A549 (cell line): ENCODE data around the gene RPL41. TPM values are rescaled to one million over a fixed set of nuclear protein-coding genes. Genes with fewer than 3 reads are reported as not detected.

Experiments
- ATAC-seq, 2 experiments: fragments of 200-7000 bp in 1 of 2; fragments of >200 bp in 1 of 2; cut with Nextera tagmentation in 1 of 2; cut with Tn5 transposase in 1 of 2; 3 replicates each; pipeline versions ENCODE4 v1.8.0 to v1.9.1; 2018 to 2020; ENCODE audit warnings: mild to moderate bottlenecking in 1 of 2, moderate library complexity in 1 of 2
- CTCF ChIA-PET: fragments of 300-600 bp; sonication (Branson Sonifier 250); formaldehyde crosslinking; extraction: SDS; loops from one replicate; lab custom pipeline; 2021; ENCODE audit warnings: antibody characterized with exemption, inconsistent platforms; lab: Yijun Ruan, JAX
- POLR2A ChIA-PET: fragments of 350-600 bp; formaldehyde crosslinking; extraction: SDS; loops from one replicate; lab custom pipeline; 2021; ENCODE audit warnings: antibody characterized with exemption, inconsistent platforms; lab: Yijun Ruan, JAX
- DNase-seq, 2 experiments: peaks; one replicate each; pipeline versions ENCODE4 v3.0.0 to v3.0.0-alpha.2; 2011 to 2016; ENCODE audit warnings: low read depth in 1 of 2, low spot score in 1 of 2
- FAIRE-seq: peaks from 2 replicates; lab custom pipeline; 2011; peaks lifted over from hg19 to GRCh38; lab: Jason Lieb, UNC
- H3K27ac ChIP-seq, 2 experiments: fragments of >200 bp; sonication (Bioruptor Twin); formaldehyde crosslinking; 3 replicates each; pipeline ENCODE4 v1.5.1; 2016 to 2017
- H3K4me1 ChIP-seq: fragments of >200 bp; sonication (Bioruptor Twin); formaldehyde crosslinking; 3 replicates; pipeline ENCODE4 v1.6.1; 2016
- H3K4me2 ChIP-seq: fragments of >200 bp; sonication (Bioruptor Twin); formaldehyde crosslinking; 3 replicates; pipeline ENCODE4 v1.6.1; 2016
- H3K4me3 ChIP-seq: fragments of >200 bp; sonication (Bioruptor Twin); formaldehyde crosslinking; 3 replicates; pipeline ENCODE4 v1.5.1; 2016
- H3K9me3 ChIP-seq: fragments of >200 bp; sonication (Bioruptor Twin); formaldehyde crosslinking; 3 replicates; pipeline ENCODE4 v1.6.1; 2016
- CBX8 ChIP-seq: fragments of 200-600 bp; sonication (generic); IDR thresholded peaks from 2 replicates; pipeline ENCODE4 v1.6.1; 2016
- FOXS1 ChIP-seq: fragments of 250-450 bp; sonication (Bioruptor Pico); IDR thresholded peaks from 2 replicates; pipeline ENCODE4 v1.5.0; 2020; ENCODE audit warnings: mild to moderate bottlenecking, moderate library complexity
- JUNB ChIP-seq: fragments of >200 bp; sonication (Bioruptor Twin); formaldehyde crosslinking; IDR thresholded peaks from 2 replicates; pipeline ENCODE4 v1.6.1; 2016
- KDM1A ChIP-seq: fragments of 200-600 bp; sonication (generic); IDR thresholded peaks from 2 replicates; pipeline ENCODE4 v1.6.1; 2016; ENCODE audit warnings: low read depth, mild to moderate bottlenecking
- MAZ ChIP-seq: fragments of 150-350 bp; IDR thresholded peaks from 2 replicates; pipeline ENCODE4 v1.6.1; 2014; ENCODE audit warnings: antibody characterized with exemption, low read depth, low read length, borderline replicate concordance
- NPAS2 ChIP-seq: fragments of 250-450 bp; sonication (Bioruptor Pico); IDR thresholded peaks from 2 replicates; pipeline ENCODE4 v1.8.0; 2022; ENCODE audit warnings: mild to moderate bottlenecking, moderate library complexity, borderline replicate concordance
- POLR2AphosphoS2 ChIP-seq: conservative IDR thresholded peaks from 2 replicates; pipeline ENCODE4 v1.6.1; 2012; ENCODE audit warnings: low read length, improper control_type of control experiment, inconsistent platforms
- RARB ChIP-seq: fragments of 250-450 bp; sonication (Bioruptor Pico); IDR thresholded peaks from 2 replicates; pipeline ENCODE4 v1.8.0; 2021; ENCODE audit warnings: mild to moderate bottlenecking, moderate library complexity
- SREBF2 ChIP-seq: fragments of 450-650 bp; IDR thresholded peaks from 2 replicates; pipeline ENCODE4 v1.6.1; 2014; ENCODE audit warnings: mild to moderate bottlenecking, moderate library complexity
- TFCP2L1 ChIP-seq: fragments of 250-450 bp; sonication (Bioruptor Pico); IDR thresholded peaks from 2 replicates; pipeline ENCODE4 v1.5.0; 2021; ENCODE audit warnings: mild to moderate bottlenecking
- WGBS: methylation state at CpG from one replicate; pipeline ENCODE4 v1.1.6; 2017; ENCODE audit errors: missing lambda C conversion rate; 5-methylcytosine and 5-hydroxymethylcytosine counted together
- polyA plus RNA-seq, 4 experiments: library from polyadenylated mRNA; depleted of rRNA in 3 of 4; stranded (reverse); fragments of >200 nt; fragmentation: RNase III in 1 of 4; extraction: RNeasy Plus Mini Kit Qiagen cat#74134 plus additional on column Dnase treatment in 1 of 4; gene quantifications; 2 replicates in 3 of 4; 3 replicates in 1 of 4; pipeline ENCODE4 v1.2.3, GENCODE V29; 2011 to 2017
- TF ChIP-seq, protein P1 (sequence below): fragments of >200 bp; sonication (Bioruptor Twin); formaldehyde crosslinking; IDR thresholded peaks from 3 replicates; pipeline ENCODE4 v1.5.1; 2016
- TF ChIP-seq, protein P2 (sequence below): fragments of 200-600 bp; sonication (generic); IDR thresholded peaks from 2 replicates; pipeline ENCODE4 v1.6.1; 2016; ENCODE audit warnings: antibody characterized with exemption, mild to moderate bottlenecking, moderate library complexity
- TF ChIP-seq, protein P3 (sequence below): fragments of >200 bp; sonication (Bioruptor Twin); formaldehyde crosslinking; IDR thresholded peaks from 2 replicates; pipeline ENCODE4 v1.6.1; 2016
- TF ChIP-seq, protein P4 (sequence below): IDR thresholded peaks from 2 replicates; pipeline ENCODE4 v1.6.1; 2012

Gene RPL41
- polyA plus RNA-seq, 2 of the 4 experiments (the other 2 are of a cell fraction) = 8,804 to 9,351 TPM

DNA sequence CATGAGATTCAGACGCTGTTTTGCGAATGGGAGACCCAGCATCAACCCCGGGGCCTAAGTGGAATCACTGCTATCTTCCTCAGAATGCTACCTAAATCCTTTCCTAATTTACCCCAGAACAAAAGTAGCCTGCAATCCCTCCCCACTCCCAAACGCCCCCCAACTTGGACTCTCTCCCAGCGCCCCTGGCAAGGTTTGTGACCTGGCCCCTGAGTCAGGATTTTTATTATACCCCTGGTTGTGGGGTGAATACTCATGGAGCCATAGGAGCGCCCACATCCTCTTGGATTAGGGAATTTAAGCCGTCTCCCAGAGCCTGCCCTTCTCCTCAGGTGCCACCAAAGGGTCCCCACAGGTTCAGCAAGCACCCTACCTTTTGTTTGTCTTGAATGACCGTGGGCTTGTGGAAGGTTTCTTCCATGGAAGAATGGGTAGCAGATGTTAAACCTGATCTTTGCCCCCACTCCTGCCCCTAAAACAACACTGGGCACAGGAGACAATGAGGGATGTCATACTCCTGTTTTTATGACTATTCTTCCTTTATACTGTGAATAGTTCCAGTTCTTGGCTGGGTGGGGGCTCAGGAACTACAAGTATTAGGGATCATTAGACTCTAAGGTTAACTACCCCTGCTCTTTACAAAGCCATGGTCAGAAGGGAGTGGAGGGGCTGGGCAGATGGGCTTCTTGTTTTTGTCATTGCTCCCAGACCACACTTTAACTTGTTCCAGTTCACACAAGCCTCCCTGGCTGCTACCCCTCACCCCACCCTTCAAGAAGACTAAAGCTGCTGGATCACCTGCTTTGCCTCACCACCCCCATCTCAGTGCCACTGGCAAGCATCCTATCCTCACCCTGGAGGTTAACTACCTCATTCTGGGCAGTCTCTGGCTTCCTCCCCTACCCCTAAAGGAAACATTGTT, 36.6 kb downstream of the RPL41 start:
- DNase-seq = no peak
- 16% methylated on average over 8 of the region's 8 CpGs for WGBS
- peak overlapping the region; percentile 82 for H3K4me2 ChIP-seq
- peak overlapping the region; percentile 92 to 93 for H3K27ac ChIP-seq
- CTCF ChIA-PET = interaction anchor here (0.6 to 10.2 kb wide), 4 partner anchors 9 to 341 kb away, joined by 3 to 98 read pairs (median 4); partner anchors contain the start of gene ESYT1
- peak overlapping the region; percentile 53 for H3K4me3 ChIP-seq
- TF ChIP-seq MAZ (no peak), JUNB (no peak), KDM1A (no peak), CBX8 (no peak), SREBF2 (no peak), RARB (CRISPR knock-in tag) (no peak), FOXS1 (CRISPR knock-in tag) (no peak), TFCP2L1 (CRISPR knock-in tag) (no peak)
- TF ChIP-seq, protein P1, sequence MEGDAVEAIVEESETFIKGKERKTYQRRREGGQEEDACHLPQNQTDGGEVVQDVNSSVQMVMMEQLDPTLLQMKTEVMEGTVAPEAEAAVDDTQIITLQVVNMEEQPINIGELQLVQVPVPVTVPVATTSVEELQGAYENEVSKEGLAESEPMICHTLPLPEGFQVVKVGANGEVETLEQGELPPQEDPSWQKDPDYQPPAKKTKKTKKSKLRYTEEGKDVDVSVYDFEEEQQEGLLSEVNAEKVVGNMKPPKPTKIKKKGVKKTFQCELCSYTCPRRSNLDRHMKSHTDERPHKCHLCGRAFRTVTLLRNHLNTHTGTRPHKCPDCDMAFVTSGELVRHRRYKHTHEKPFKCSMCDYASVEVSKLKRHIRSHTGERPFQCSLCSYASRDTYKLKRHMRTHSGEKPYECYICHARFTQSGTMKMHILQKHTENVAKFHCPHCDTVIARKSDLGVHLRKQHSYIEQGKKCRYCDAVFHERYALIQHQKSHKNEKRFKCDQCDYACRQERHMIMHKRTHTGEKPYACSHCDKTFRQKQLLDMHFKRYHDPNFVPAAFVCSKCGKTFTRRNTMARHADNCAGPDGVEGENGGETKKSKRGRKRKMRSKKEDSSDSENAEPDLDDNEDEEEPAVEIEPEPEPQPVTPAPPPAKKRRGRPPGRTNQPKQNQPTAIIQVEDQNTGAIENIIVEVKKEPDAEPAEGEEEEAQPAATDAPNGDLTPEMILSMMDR = no peak
- TF ChIP-seq, protein P2, sequence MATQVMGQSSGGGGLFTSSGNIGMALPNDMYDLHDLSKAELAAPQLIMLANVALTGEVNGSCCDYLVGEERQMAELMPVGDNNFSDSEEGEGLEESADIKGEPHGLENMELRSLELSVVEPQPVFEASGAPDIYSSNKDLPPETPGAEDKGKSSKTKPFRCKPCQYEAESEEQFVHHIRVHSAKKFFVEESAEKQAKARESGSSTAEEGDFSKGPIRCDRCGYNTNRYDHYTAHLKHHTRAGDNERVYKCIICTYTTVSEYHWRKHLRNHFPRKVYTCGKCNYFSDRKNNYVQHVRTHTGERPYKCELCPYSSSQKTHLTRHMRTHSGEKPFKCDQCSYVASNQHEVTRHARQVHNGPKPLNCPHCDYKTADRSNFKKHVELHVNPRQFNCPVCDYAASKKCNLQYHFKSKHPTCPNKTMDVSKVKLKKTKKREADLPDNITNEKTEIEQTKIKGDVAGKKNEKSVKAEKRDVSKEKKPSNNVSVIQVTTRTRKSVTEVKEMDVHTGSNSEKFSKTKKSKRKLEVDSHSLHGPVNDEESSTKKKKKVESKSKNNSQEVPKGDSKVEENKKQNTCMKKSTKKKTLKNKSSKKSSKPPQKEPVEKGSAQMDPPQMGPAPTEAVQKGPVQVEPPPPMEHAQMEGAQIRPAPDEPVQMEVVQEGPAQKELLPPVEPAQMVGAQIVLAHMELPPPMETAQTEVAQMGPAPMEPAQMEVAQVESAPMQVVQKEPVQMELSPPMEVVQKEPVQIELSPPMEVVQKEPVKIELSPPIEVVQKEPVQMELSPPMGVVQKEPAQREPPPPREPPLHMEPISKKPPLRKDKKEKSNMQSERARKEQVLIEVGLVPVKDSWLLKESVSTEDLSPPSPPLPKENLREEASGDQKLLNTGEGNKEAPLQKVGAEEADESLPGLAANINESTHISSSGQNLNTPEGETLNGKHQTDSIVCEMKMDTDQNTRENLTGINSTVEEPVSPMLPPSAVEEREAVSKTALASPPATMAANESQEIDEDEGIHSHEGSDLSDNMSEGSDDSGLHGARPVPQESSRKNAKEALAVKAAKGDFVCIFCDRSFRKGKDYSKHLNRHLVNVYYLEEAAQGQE = no peak
- TF ChIP-seq, protein P3, sequence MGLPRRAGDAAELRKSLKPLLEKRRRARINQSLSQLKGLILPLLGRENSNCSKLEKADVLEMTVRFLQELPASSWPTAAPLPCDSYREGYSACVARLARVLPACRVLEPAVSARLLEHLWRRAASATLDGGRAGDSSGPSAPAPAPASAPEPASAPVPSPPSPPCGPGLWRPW = no peak
- POLR2A ChIA-PET = no interaction called here
- peaks cover 21% of the 10 kb centered on the region; the same call in 2 of the 3 replicates for H3K4me1 ChIP-seq
- no peaks in the 10 kb centered on the region for H3K9me3 ChIP-seq
- ATAC-seq = no peak
- no peak for FAIRE-seq

DNA sequence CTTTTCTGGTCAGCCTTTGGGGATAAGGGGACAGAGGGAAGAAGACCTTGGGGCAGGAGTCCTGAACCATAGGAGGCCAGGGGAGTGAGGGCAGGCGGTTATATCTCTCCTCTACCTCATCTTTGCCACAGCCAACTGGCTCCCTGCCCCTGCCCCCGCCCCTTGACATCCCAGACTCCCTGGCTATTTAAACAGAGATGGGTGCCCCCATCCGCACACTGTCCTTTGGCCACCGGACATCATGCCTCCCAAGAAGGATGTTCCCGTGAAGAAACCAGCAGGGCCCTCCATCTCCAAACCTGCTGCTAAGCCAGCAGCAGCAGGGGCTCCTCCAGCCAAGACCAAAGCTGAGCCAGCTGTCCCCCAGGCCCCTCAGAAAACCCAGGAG, 37.2 kb downstream of the RPL41 start:
- DNase-seq = no peak
- ATAC-seq = no peak
- Histone ChIP-seq H3K4me3 (no peak overlapping the region; the same call in 2 of the 3 replicates), H3K4me2 (peak overlapping the region; percentile 82), H3K27ac (peak overlapping the region in 1 of 2 experiments; percentile 93; a peak in 2 of 6 replicates), H3K9me3 (no peaks in the 10 kb centered on the region), H3K4me1 (peaks cover 21% of the 10 kb centered on the region; the same call in 2 of the 3 replicates)
- WGBS = 75% methylated on average over 5 of the region's 5 CpGs
- TF ChIP-seq, protein P4, sequence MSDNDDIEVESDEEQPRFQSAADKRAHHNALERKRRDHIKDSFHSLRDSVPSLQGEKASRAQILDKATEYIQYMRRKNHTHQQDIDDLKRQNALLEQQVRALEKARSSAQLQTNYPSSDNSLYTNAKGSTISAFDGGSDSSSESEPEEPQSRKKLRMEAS = no peak
- TF ChIP-seq NPAS2 (CRISPR knock-in tag) = no peak
- no peak for TF ChIP-seq POLR2AphosphoS2
- POLR2A ChIA-PET = interaction anchor here (0.6 kb wide), 1 partner anchor 12 kb away, joined by 4 read pairs; no protein-coding TSS in a partner anchor
- no peak for FAIRE-seq
- CTCF ChIA-PET = interaction anchor here (1.2 to 10.2 kb wide), 5 partner anchors 9 to 36 kb away, joined by 3 to 98 read pairs (median 5); partner anchors contain the start of genes ESYT1 and SMARCC2
